CD4-positive, alpha-beta T cell treated with Interleukin-12 subunit alpha and Interleukin-12 subunit beta, for 1 hour (primary cell): ENCODE results near the gene CIPC.

Source experiments
- DNase-seq: peaks from one replicate; pipeline ENCODE4 v3.0.0-alpha.2; 2020

CIPC gene

GRCh38 chr14:77158175-77158881 lies 60.3 kb downstream of the CIPC start:
- DNase-seq: no peak

DNA sequence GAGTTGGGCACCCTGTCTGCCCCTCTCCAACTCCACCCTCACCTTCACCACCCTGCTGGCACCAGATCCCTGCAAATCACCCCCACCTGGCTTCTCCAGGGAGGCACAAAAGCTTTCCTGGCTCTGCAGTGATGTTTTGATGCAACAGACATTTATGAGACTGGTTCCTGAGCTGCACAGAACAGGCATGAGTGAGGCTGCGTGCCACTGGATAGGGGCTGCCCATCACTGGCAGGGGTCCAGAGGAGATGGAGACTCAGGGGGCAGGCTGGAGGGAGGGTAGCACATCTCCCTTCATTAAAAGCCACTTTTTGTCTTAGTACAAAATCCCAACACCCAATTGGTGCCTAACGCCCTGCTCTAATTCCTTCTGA lies 60.8 kb downstream of the CIPC start:
- DNase-seq: no peak

GRCh38 chr14:77161011-77161410 lies 63.0 kb downstream of the CIPC start:
- DNase-seq: no peak
